Parathyroid adenoma (tissue), 2 donors: Measurements from ENCODE around the gene SH3BGR.

Source experiments
- H2AFZ ChIP-seq: fragments of 300-600 bp; sonication (generic); one replicate; pipeline ENCODE4 v1.7.0; 2017; ENCODE audit warnings: antibody characterized with exemption, mild to moderate bottlenecking
- H3K27ac ChIP-seq: fragments of 300-600 bp; sonication (generic); one replicate; pipeline ENCODE4 v1.7.0; 2017
- H3K27me3 ChIP-seq: fragments of 300-600 bp; sonication (generic); one replicate; pipeline ENCODE4 v1.7.0; 2017; ENCODE audit warnings: low read length; ENCODE audit not compliant: control insufficient read depth, insufficient read depth
- H3K36me3 ChIP-seq: fragments of 300-600 bp; sonication (generic); one replicate; pipeline ENCODE4 v1.7.0; 2017; ENCODE audit warnings: low read length; ENCODE audit not compliant: control insufficient read depth, insufficient read depth
- H3K4me1 ChIP-seq: fragments of 300-600 bp; sonication (generic); one replicate; pipeline ENCODE4 v1.7.0; 2017; ENCODE audit warnings: control low read depth
- H3K4me2 ChIP-seq: fragments of 300-600 bp; sonication (generic); one replicate; pipeline ENCODE4 v1.7.0; 2017; ENCODE audit warnings: low read length
- H3K4me3 ChIP-seq: fragments of 300-600 bp; sonication (generic); one replicate; pipeline ENCODE4 v1.7.0; 2017; ENCODE audit warnings: low read depth, low read length
- H3K79me2 ChIP-seq: fragments of 300-600 bp; sonication (generic); one replicate; pipeline ENCODE4 v1.7.0; 2017; ENCODE audit warnings: control low read depth
- H3K9ac ChIP-seq: fragments of 300-600 bp; sonication (generic); one replicate; pipeline ENCODE4 v1.7.0; 2017; ENCODE audit warnings: mild to moderate bottlenecking
- H3K9me3 ChIP-seq: fragments of 300-600 bp; sonication (generic); one replicate; pipeline ENCODE4 v1.7.0; 2017; ENCODE audit warnings: low read length; ENCODE audit not compliant: control insufficient read depth
- TF ChIP-seq, protein P1 (sequence below): fragments of 300-600 bp; sonication (generic); IDR thresholded peaks from one replicate; pipeline ENCODE4 v1.7.0; 2017; ENCODE audit warnings: antibody characterized with exemption, mild to moderate bottlenecking
- donor health status: primary hyperparathyroidism.

The SH3BGR gene

DNA sequence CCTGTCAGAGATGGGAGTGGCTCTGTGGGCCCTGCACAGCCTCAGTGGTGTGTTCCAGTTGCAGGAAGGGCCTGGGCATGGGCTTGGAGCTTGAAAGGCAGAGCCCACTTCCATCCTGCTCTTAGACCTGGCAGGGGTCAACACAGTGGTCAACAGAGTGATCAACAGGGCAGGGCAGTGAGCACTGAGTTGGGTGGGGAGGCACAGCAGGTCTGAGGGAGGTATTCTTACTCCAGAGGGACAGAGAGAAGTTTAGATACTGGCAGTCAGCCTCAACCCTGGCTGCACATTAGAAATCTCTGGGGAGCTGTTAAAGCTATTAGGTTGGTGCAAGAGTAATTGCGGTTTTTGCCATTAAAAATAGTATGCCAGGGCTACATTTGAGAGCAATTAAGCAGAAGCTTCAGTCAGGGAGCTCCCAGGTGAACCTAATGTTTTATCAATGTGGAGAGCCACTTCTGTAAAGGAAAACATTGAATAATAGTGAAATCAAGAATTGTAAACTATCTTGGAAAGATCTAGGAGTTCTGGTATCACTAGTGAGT lies 37.7 kb downstream of the SH3BGR start:
- Histone ChIP-seq H3K4me2 (no peak overlapping the region), H3K27me3 (no peaks in the 10 kb centered on the region), H3K79me2 (no peaks in the 10 kb centered on the region), H3K9me3 (no peaks in the 10 kb centered on the region), H3K4me3 (no peak overlapping the region), H3K27ac (no peak overlapping the region), H3K36me3 (no peaks in the 10 kb centered on the region), H2AFZ (no peak overlapping the region), H3K9ac (no peak overlapping the region), H3K4me1 (no peaks in the 10 kb centered on the region)
- TF ChIP-seq, protein P1, sequence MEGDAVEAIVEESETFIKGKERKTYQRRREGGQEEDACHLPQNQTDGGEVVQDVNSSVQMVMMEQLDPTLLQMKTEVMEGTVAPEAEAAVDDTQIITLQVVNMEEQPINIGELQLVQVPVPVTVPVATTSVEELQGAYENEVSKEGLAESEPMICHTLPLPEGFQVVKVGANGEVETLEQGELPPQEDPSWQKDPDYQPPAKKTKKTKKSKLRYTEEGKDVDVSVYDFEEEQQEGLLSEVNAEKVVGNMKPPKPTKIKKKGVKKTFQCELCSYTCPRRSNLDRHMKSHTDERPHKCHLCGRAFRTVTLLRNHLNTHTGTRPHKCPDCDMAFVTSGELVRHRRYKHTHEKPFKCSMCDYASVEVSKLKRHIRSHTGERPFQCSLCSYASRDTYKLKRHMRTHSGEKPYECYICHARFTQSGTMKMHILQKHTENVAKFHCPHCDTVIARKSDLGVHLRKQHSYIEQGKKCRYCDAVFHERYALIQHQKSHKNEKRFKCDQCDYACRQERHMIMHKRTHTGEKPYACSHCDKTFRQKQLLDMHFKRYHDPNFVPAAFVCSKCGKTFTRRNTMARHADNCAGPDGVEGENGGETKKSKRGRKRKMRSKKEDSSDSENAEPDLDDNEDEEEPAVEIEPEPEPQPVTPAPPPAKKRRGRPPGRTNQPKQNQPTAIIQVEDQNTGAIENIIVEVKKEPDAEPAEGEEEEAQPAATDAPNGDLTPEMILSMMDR = no peak

DNA sequence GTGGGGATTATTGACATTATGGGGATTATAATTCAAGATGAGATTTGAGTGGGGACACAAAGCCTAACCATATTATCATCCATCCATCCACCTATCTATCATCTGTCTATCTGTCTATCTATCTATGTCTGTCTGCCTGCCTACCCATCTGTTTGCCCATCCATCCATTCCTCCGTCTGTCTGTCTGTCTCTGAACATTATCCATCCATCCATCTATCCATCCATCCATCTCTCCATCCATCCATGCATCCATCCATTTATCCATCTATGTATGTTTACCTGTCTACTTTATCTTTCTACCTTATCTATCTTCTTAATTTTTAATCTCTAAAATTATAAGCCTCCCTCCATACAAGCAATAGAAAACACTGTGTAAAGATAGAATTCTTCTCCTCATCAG lies 47.4 kb downstream of the SH3BGR start:
- Histone ChIP-seq H3K4me1 (no peaks in the 10 kb centered on the region), H3K36me3 (no peaks in the 10 kb centered on the region), H3K27ac (no peak overlapping the region), H3K4me3 (no peak overlapping the region), H3K9ac (no peak overlapping the region), H2AFZ (no peak overlapping the region), H3K9me3 (no peaks in the 10 kb centered on the region), H3K4me2 (no peak overlapping the region), H3K27me3 (no peaks in the 10 kb centered on the region), H3K79me2 (no peaks in the 10 kb centered on the region)
- TF ChIP-seq, protein P1 = no peak

DNA sequence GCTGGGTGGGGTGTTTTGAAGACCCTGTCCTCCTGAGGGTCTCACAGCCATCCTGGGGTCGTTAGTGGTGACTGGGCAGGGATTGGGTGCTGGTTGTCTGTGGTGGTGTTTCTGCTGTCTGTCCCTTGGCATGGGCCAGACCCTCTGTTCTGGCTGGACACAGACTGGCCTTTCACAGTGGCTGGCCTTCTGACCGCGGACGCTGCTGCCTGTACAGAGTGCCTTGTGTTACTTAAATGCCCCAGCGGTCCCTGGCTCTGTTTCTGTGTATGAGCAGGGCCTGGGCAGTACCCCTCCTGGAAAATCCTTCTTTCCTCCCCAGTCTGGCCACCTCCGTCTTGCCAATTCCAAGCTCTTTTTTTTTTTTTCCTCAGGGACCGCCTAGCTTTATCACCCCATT lies 50.9 kb downstream of the SH3BGR start:
- no peak overlapping the region for H3K4me2 ChIP-seq
- H3K79me2 ChIP-seq = no peaks in the 10 kb centered on the region
- no peaks in the 10 kb centered on the region for H3K27me3 ChIP-seq
- H3K9me3 ChIP-seq = no peaks in the 10 kb centered on the region
- no peak overlapping the region for H3K4me3 ChIP-seq
- H3K9ac ChIP-seq = no peak overlapping the region
- TF ChIP-seq, protein P1 = no peak
- H3K36me3 ChIP-seq = no peaks in the 10 kb centered on the region
- no peaks in the 10 kb centered on the region for H3K4me1 ChIP-seq
- no peak overlapping the region for H3K27ac ChIP-seq
- H2AFZ ChIP-seq = no peak overlapping the region

DNA sequence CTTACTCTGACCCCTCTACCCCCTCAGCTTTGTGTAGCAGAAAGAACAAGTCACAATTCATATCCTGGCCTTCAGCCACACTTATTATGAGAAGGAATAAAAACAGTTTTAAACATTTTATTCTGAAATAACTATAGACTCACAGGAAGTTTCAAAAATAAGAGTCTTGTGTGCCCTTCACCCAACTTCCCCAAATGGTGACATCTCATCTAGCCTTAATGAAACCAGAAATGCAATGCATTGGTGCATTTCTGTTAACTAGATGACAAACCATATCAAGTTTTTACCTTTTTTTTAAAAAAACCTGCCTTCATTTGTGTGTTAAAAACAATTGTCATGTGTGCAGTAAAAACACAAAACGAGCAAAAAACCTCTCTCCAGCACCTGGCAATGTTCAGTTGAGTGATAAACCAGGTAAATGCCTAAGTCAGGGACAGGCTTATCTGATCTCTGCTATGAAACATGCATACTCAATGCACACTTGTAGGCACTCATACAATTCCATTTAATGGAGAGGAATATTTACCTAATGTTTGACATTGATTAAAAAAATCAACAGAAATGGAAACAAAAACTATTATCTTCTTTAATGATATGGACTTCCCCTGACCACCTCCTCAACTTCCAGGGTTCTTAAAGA lies 51.5 kb downstream of the SH3BGR start:
- TF ChIP-seq, protein P1 = no peak
- H3K27ac ChIP-seq = no peak overlapping the region
- no peaks in the 10 kb centered on the region for H3K9me3 ChIP-seq
- no peak overlapping the region for H2AFZ ChIP-seq
- H3K4me2 ChIP-seq = no peak overlapping the region
- no peaks in the 10 kb centered on the region for H3K36me3 ChIP-seq
- no peaks in the 10 kb centered on the region for H3K4me1 ChIP-seq
- no peak overlapping the region for H3K9ac ChIP-seq
- H3K4me3 ChIP-seq = no peak overlapping the region
- H3K79me2 ChIP-seq = no peaks in the 10 kb centered on the region
- no peaks in the 10 kb centered on the region for H3K27me3 ChIP-seq

DNA sequence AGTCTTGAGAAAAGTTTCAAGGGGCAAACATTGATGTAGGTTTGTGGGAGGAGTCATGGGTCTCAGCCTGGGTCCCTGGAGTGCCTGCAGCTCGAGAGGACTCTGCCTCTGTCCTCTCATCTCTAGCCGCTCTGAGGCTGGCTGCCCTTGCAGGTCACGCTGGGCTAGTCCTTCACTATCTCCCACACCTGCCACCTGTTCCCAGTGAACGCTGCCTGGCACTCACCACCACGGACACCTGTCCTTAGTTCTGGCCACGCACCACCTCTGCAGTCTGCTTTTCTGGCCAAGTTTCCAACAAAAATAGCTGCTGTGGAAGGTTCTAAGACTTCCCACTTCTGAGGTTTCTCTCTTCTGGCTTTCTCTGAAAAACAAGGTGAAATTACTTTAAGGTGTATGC lies 52.5 kb downstream of the SH3BGR start:
- no peaks in the 10 kb centered on the region for H3K9me3 ChIP-seq
- H3K27ac ChIP-seq = no peak overlapping the region
- no peak overlapping the region for H3K9ac ChIP-seq
- H3K27me3 ChIP-seq = no peaks in the 10 kb centered on the region
- H3K4me1 ChIP-seq = no peaks in the 10 kb centered on the region
- H3K79me2 ChIP-seq = no peaks in the 10 kb centered on the region
- H2AFZ ChIP-seq = no peak overlapping the region
- TF ChIP-seq, protein P1 = no peak
- H3K36me3 ChIP-seq = no peaks in the 10 kb centered on the region
- H3K4me2 ChIP-seq = no peak overlapping the region
- no peak overlapping the region for H3K4me3 ChIP-seq
